KMS-11 (cell line): ENCODE data around the gene LRPAP1.
"Not testable (repeated sequence)": the region's sequence is repeated elsewhere in the genome, so short reads cannot be mapped to it uniquely, and the experiment has no call there.

Source experiments
- H2AFZ ChIP-seq: fragments of 200-600 bp; sonication (generic); 2 replicates; pipeline ENCODE4 v1.6.1; 2016; ENCODE audit warnings: antibody characterized with exemption, mixed run types, low read depth
- H3K27ac ChIP-seq: fragments of 200-600 bp; sonication (generic); 2 replicates; pipeline ENCODE4 v1.6.1; 2016; ENCODE audit warnings: mild to moderate bottlenecking, mixed run types
- H3K27me3 ChIP-seq: fragments of 200-600 bp; sonication (generic); 2 replicates; pipeline ENCODE4 v1.6.1; 2017; ENCODE audit warnings: mild to moderate bottlenecking, low read depth, mixed run types, moderate library complexity; ENCODE audit not compliant: insufficient read depth
- H3K36me3 ChIP-seq: fragments of 200-600 bp; sonication (generic); 2 replicates; pipeline ENCODE4 v1.6.1; 2017; ENCODE audit warnings: mild to moderate bottlenecking, mixed run types; ENCODE audit not compliant: insufficient read depth
- H3K4me1 ChIP-seq: fragments of 200-600 bp; sonication (generic); 2 replicates; pipeline ENCODE4 v1.6.1; 2016; ENCODE audit warnings: mild to moderate bottlenecking, low read depth, mixed run types; ENCODE audit not compliant: poor library complexity, severe bottlenecking
- H3K4me2 ChIP-seq: fragments of 200-600 bp; sonication (generic); 2 replicates; pipeline ENCODE4 v1.7.0; 2016; ENCODE audit warnings: mild to moderate bottlenecking, mixed run types
- H3K4me3 ChIP-seq: fragments of 200-600 bp; sonication (generic); IDR thresholded peaks from 2 replicates; pipeline ENCODE4 v1.6.1; 2017; ENCODE audit warnings: low read depth, low read length, mixed read lengths; ENCODE audit not compliant: insufficient read depth
- H3K79me2 ChIP-seq: fragments of 200-600 bp; sonication (generic); 2 replicates; pipeline ENCODE4 v1.6.1; 2016; ENCODE audit warnings: low read depth, mixed run types; ENCODE audit not compliant: insufficient read depth
- H3K9ac ChIP-seq: fragments of 200-600 bp; sonication (generic); 2 replicates; pipeline ENCODE4 v1.6.1; 2016; ENCODE audit warnings: mild to moderate bottlenecking, mixed run types
- H4K20me1 ChIP-seq: fragments of 200-600 bp; sonication (generic); 2 replicates; pipeline ENCODE4 v1.6.1; 2016; ENCODE audit warnings: mild to moderate bottlenecking, mixed run types; ENCODE audit not compliant: insufficient read depth
- TF ChIP-seq, protein P1 (sequence below): fragments of 200-600 bp; sonication (generic); conservative IDR thresholded peaks from 2 replicates; pipeline ENCODE4 v1.6.1; 2017; ENCODE audit warnings: low read depth, mild to moderate bottlenecking, antibody characterized with exemption, low read length, moderate library complexity, mixed read lengths

The LRPAP1 gene

DNA sequence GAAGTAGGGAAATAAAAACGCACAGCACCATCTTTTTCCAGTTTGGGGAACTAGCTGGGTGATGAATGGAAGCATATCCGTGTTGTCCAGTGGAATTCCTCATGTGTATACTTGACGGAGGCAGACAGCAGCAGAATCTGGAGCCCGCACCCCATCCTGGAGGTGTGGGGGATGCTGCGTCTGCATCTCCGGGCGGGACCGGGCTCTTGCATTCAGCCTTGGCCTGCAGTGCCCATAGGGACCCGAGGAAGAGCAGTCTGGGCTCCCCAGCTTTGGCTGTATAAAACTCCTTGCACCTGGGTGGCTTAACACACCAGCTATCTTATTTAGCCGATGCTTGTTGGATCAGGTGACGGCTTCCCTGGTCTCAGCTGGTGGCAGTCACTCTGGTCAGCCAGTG lies 39.7 kb upstream of the LRPAP1 start:
- no peak overlapping the region for H3K4me3 ChIP-seq
- no peaks in the 10 kb centered on the region for H3K79me2 ChIP-seq
- no peaks in the 10 kb centered on the region for H3K4me1 ChIP-seq
- no peaks in the 10 kb centered on the region for H3K36me3 ChIP-seq
- H3K27ac ChIP-seq: no peak overlapping the region
- H4K20me1 ChIP-seq: no peaks in the 10 kb centered on the region
- H2AFZ ChIP-seq: no peak overlapping the region
- H3K4me2 ChIP-seq: no peak overlapping the region
- peaks cover 3% of the 10 kb centered on the region; the same call in 1 of the 2 replicates for H3K27me3 ChIP-seq
- TF ChIP-seq, protein P1, sequence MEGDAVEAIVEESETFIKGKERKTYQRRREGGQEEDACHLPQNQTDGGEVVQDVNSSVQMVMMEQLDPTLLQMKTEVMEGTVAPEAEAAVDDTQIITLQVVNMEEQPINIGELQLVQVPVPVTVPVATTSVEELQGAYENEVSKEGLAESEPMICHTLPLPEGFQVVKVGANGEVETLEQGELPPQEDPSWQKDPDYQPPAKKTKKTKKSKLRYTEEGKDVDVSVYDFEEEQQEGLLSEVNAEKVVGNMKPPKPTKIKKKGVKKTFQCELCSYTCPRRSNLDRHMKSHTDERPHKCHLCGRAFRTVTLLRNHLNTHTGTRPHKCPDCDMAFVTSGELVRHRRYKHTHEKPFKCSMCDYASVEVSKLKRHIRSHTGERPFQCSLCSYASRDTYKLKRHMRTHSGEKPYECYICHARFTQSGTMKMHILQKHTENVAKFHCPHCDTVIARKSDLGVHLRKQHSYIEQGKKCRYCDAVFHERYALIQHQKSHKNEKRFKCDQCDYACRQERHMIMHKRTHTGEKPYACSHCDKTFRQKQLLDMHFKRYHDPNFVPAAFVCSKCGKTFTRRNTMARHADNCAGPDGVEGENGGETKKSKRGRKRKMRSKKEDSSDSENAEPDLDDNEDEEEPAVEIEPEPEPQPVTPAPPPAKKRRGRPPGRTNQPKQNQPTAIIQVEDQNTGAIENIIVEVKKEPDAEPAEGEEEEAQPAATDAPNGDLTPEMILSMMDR: no peak
- H3K9ac ChIP-seq: no peak overlapping the region

DNA sequence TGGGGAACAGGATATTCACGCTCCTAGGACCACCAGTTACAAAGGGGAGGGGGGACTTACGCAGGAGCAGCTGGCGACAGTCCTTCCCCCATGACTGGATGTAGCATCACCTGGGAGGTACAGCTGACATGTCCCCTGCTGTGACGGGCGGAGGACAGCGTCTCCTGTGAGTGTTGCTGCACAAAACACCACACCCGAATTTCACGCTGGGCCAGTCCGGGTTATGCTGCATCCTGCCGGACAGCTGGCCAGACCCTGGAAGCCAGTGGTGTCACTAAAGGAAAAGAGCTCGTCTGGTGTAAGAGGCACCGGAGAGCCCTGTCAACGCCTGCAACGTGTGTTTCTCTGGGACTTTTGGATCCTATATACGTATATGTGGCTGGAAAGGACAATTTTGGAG lies 38.7 kb upstream of the LRPAP1 start:
- H2AFZ ChIP-seq, H3K4me3 ChIP-seq, H3K27ac ChIP-seq, H3K9ac ChIP-seq, H3K4me2 ChIP-seq, H3K4me1 ChIP-seq, H3K36me3 ChIP-seq, H3K27me3 ChIP-seq, H3K79me2 ChIP-seq, H4K20me1 ChIP-seq: not testable (repeated sequence)

DNA sequence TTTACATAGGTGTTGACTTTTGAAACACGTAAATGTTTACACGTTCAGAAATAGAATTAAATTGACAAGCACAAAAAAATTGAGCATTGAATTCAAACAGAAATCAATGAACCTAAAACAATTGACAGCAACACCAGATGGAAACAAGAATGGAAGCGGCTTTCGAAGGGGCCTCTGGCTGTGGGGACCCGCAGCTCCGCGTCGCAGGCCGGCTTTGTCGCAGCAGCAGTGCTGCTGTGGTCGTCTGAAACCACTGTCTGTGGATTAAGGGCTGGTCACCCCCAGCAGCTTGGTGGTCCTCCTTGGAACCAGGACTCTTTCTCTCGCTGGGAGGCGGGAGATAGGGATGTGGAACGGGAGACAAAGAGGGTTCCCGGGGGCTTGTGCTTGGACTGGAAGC lies 37.4 kb upstream of the LRPAP1 start:
- not testable (repeated sequence) for H4K20me1 ChIP-seq, H3K4me2 ChIP-seq, H3K4me3 ChIP-seq, H3K4me1 ChIP-seq, H3K27me3 ChIP-seq, H2AFZ ChIP-seq, H3K27ac ChIP-seq, H3K79me2 ChIP-seq, H3K36me3 ChIP-seq, H3K9ac ChIP-seq

DNA sequence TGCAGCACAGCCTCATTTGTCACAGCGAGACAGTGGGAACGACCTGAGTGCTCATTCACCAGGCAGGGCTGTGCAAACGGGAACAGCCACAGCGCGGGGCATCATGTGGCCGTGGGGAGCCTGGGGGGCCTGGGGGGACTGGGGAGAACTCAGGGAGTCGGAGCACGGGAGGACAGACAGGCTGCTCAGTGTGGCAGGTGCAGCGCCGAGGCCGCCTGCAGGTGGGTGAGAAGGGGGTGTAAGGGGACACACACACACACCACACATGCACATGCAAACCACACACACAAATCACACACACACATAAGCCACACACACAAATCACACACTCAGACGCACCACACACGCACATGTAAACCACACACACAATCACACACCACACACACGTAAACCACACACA lies 34.5 kb upstream of the LRPAP1 start:
- not testable (repeated sequence) for H3K4me2 ChIP-seq, H3K36me3 ChIP-seq, H3K9ac ChIP-seq, H3K27ac ChIP-seq, H3K79me2 ChIP-seq, H3K27me3 ChIP-seq, H3K4me1 ChIP-seq, H2AFZ ChIP-seq, H3K4me3 ChIP-seq, H4K20me1 ChIP-seq

DNA sequence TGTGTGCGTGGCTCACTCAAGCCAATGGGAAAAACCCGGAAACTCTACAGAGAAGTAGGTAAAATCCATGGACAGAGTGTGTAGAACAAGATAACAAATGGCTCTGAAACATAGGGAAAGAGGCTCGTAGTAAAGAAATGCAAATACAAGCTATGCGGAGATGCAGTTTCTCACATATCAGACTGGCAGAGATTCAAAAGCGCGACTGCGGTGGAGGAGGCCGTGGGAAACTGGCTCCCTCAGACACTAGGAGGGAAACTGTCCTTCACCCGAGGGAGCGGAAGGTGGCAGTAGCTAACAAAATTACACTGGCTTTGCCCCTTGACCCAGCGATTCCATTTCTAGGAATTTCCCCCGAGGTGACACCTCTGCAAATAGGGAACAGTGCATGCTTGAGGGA lies 34.1 kb upstream of the LRPAP1 start:
- H3K9ac ChIP-seq, H3K79me2 ChIP-seq, H3K27me3 ChIP-seq, H3K4me3 ChIP-seq, H3K36me3 ChIP-seq, H3K4me1 ChIP-seq, H3K27ac ChIP-seq, H2AFZ ChIP-seq, H3K4me2 ChIP-seq, H4K20me1 ChIP-seq: not testable (repeated sequence)

DNA sequence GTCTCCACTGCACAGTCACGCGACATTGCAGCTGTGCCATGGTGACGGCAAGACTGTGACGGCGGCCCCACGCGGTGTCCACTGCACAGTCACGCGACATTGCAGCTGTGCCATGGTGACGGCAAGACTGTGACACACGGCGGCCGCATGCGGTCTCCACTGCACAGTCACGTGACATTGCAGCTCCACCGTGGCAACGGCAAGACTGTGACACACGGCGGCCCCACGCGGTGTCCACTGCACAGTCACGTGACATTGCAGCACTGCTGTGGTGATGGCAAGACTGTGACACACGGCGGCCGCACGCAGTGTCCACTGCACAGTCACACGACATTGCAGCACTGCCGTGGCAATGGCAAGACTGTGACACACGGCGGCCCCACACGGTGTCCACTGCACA lies 32.7 kb upstream of the LRPAP1 start:
- not testable (repeated sequence) for H3K27me3 ChIP-seq, H3K4me1 ChIP-seq, H3K36me3 ChIP-seq, H2AFZ ChIP-seq, H3K4me2 ChIP-seq, H3K79me2 ChIP-seq, H4K20me1 ChIP-seq, H3K4me3 ChIP-seq, H3K9ac ChIP-seq, H3K27ac ChIP-seq

DNA sequence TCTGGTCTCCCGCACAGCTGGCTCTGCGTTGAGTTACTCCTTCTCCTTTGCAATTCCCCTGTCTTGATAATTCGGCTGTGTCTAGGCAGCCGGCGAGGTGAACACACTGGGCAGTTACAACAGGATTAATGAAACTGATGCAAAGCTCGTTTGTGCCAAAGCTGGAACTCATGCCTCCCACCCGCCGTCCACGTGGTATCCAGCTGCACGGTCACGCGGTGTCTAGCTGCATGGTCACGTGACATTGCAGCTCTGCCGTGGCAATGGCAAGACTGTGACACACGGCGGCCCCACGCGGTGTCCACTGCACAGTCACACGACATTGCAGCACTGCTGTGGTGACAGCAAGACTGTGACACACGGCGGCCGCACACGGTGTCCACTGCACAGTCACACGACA lies 31.2 kb upstream of the LRPAP1 start:
- H3K4me2 ChIP-seq: no peak overlapping the region

DNA sequence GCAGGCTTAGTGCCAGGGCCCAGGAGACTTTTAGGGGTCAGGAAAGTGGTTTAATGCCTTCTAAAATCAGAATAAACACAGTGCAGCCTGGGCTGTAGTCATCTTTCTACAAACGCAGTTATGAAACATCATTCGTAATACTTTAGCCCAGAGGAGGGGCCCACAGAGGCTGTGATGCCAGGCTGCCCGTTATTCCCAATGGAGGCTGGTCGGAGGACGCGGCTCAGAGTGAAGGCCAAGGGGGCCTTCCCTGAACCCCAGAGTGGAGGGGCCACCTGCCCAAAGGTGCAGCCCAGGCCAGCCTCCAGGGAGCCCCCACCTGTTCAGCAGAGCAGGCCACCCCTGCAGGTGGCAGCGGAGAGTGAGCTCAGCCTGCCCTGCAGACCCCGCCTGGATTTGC lies 29.9 kb upstream of the LRPAP1 start:
- H4K20me1 ChIP-seq, H3K27ac ChIP-seq, H3K4me3 ChIP-seq, H3K4me2 ChIP-seq, H3K36me3 ChIP-seq, H2AFZ ChIP-seq, H3K79me2 ChIP-seq, H3K27me3 ChIP-seq, H3K9ac ChIP-seq, H3K4me1 ChIP-seq: not testable (repeated sequence)

More for the DNA sequence above, 31.2 kb upstream of the LRPAP1 start:
- Histone ChIP-seq H3K27me3 (no peaks in the 10 kb centered on the region; the same call in 1 of the 2 replicates), H3K36me3 (no peaks in the 10 kb centered on the region), H3K27ac (no peak overlapping the region), H3K4me3 (no peak overlapping the region), H2AFZ (no peak overlapping the region), H3K79me2 (no peaks in the 10 kb centered on the region), H4K20me1 (no peaks in the 10 kb centered on the region), H3K4me1 (no peaks in the 10 kb centered on the region), H3K9ac (no peak overlapping the region)
- TF ChIP-seq, protein P1: no peak

DNA sequence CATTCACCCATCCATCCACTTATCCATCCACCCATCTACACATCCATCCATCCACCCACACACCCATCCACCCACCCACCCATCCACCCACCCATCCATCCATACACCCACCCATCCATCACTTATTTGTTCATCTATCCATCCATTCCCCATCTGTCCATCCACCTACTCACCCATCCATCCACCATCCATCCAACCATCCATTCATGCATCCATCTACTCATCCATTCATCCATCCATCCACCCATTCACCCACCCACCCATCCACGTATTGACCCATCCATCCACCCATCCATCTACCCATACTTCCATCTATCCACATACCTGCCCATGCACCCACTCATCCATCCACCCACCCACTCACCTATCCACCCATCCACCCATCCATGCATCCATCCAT lies 28.2 kb upstream of the LRPAP1 start:
- H3K27me3 ChIP-seq, H3K4me2 ChIP-seq, H4K20me1 ChIP-seq: not testable (repeated sequence)

More for the DNA sequence above, 28.2 kb upstream of the LRPAP1 start:
- H3K27ac ChIP-seq, H2AFZ ChIP-seq, H3K79me2 ChIP-seq, H3K36me3 ChIP-seq, H3K4me1 ChIP-seq, H3K4me3 ChIP-seq, H3K9ac ChIP-seq: not testable (repeated sequence)
